ENCODE results near the gene AHCYL2. TPM values are rescaled to one million over a fixed set of nuclear protein-coding genes. Genes with fewer than 3 reads are reported as not detected.

Gene AHCYL2
- total RNA-seq, 2 experiments from 2014 or later, result 5.0 to 8.7 TPM

DNA sequence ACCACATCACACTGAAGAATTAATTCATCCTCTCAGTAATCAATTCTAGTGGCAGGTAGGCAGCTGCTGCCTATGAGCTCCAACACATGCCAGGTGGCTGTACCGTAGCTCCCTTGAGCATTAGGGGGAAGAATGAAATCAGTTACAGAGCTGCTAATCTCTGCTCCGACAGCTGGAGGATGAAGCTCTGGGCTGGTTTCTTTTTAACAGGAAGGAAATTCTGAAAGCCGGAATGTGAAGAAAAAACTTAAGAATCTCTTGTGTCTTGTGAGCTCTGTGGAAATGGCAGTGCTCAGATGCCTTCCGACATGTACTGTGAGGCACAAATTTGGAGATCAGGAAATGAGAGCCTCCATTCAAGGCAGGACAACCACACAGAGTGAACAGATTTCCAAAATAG is 2.8 kb upstream of the AHCYL2 start:
- ChIA-PET POLR2A (interaction anchor here (0.6 to 2.3 kb wide), 7 partner anchors 8 to 615 kb away, joined by 3 to 9 read pairs (median 4); no protein-coding TSS in a partner anchor), CTCF (ENCODE audit: unreplicated experiment) (no interaction called here)
- H3K4me3 ChIP-seq (ENCODE audit: low read depth, low read length, poor library complexity, severe bottlenecking), result peak overlapping the region; percentile 43
- DNase-seq (ENCODE audit: low spot score), result peak; percentile 80
- H3K4me1 ChIP-seq (ENCODE audit: insufficient read depth, low read length, poor library complexity, severe bottlenecking), result peaks cover 34% of the 10 kb centered on the region
- H3K9me2 ChIP-seq (ENCODE audit: insufficient read depth, low read length), result no peaks in the 10 kb centered on the region
- peaks cover 4% of the 10 kb centered on the region; the same call in 1 of the 2 replicates for H4K20me1 ChIP-seq (ENCODE audit: insufficient read depth, low read length)
- intact Hi-C loops (cut with micrococcal nuclease; ENCODE audit: unreplicated experiment), result no loop called here
- peak overlapping the region; percentile 62 for H3K4me2 ChIP-seq (ENCODE audit: low read length)
- H3K79me2 ChIP-seq (ENCODE audit: insufficient read depth, low read depth, low read length), result no peaks in the 10 kb centered on the region
- TF ChIP-seq EZH2phosphoT487 (IDR thresholded peaks at IDR 0.05; ENCODE audit: borderline replicate concordance, low read depth, low read length), result no peak
- TF ChIP-seq, protein P1, sequence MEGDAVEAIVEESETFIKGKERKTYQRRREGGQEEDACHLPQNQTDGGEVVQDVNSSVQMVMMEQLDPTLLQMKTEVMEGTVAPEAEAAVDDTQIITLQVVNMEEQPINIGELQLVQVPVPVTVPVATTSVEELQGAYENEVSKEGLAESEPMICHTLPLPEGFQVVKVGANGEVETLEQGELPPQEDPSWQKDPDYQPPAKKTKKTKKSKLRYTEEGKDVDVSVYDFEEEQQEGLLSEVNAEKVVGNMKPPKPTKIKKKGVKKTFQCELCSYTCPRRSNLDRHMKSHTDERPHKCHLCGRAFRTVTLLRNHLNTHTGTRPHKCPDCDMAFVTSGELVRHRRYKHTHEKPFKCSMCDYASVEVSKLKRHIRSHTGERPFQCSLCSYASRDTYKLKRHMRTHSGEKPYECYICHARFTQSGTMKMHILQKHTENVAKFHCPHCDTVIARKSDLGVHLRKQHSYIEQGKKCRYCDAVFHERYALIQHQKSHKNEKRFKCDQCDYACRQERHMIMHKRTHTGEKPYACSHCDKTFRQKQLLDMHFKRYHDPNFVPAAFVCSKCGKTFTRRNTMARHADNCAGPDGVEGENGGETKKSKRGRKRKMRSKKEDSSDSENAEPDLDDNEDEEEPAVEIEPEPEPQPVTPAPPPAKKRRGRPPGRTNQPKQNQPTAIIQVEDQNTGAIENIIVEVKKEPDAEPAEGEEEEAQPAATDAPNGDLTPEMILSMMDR (conservative IDR thresholded peaks at IDR 0.05; ENCODE audit: low read length), result no peak
- H3K36me3 ChIP-seq (ENCODE audit: insufficient read depth, low read length), result no peaks in the 10 kb centered on the region
- BruUV-seq (replicated peaks), result no TSS peak
- peak overlapping the region; percentile 58 for H3K27ac ChIP-seq (ENCODE audit: low read depth, low read length, poor library complexity, severe bottlenecking)
- peak overlapping the region; percentile 64 for H2AFZ ChIP-seq (ENCODE audit: low read length)
- no peaks in the 10 kb centered on the region for H3K9me3 ChIP-seq (ENCODE audit: low read length)

DNA sequence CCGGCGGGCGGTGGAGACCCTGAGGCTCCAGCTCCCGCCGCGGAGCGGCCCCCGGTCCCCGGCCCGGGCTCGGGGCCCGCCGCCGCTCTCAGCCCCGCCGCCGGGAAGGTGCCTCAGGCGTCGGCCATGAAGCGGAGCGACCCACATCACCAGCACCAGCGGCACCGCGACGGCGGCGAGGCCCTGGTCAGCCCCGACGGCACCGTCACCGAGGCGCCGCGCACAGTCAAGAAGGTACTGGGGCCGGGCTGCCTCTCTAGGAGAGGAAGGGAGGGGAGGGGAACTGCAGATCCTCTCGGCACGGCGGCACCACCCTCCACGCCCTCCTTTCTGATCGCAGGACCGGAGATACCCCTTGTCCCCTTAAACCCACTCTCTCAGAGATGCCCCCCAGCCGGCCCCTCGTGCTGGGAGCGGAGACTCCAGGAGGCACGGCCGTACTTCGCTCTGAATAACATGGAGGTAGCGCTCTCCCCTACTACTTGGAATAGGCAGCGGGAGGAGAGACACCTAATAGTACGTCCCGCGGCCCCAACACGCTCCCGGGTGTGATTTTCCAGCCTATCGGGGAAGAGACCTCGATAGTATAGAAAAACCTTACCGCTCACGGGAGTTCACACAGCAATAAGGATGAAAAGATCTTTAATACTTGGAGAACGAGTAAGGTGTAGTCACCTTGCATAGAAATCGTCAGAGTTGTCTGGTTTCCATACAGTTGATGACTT is 538 bp downstream of the AHCYL2 start:
- H3K79me2 ChIP-seq (ENCODE audit: insufficient read depth, low read depth, low read length), result no peaks in the 10 kb centered on the region
- H3K27ac ChIP-seq (ENCODE audit: low read depth, low read length, poor library complexity, severe bottlenecking), result peak overlapping the region; percentile 28
- peak; percentile 71 for DNase-seq (ENCODE audit: low spot score)
- no peaks in the 10 kb centered on the region for H3K9me3 ChIP-seq (ENCODE audit: low read length)
- POLR2A ChIA-PET, result interaction anchor here (0.7 to 1.8 kb wide), 6 partner anchors 8 to 961 kb away, joined by 3 to 5 read pairs (median 4); partner anchors contain the start of gene ATP6V1F
- peak overlapping the region; percentile 64 for H2AFZ ChIP-seq (ENCODE audit: low read length)
- CTCF ChIA-PET (ENCODE audit: unreplicated experiment), result interaction anchor here (0.5 to 0.8 kb wide), 2 partner anchors 143 to 1090 kb away, joined by 3 read pairs; no protein-coding TSS in a partner anchor
- H3K4me3 ChIP-seq (ENCODE audit: low read depth, low read length, poor library complexity, severe bottlenecking), result peak overlapping the region; percentile 81
- TF ChIP-seq, protein P1 (conservative IDR thresholded peaks at IDR 0.05; ENCODE audit: low read length), result no peak
- TF ChIP-seq EZH2phosphoT487 (IDR thresholded peaks at IDR 0.05; ENCODE audit: borderline replicate concordance, low read depth, low read length), result no peak
- H3K4me1 ChIP-seq (ENCODE audit: insufficient read depth, low read length, poor library complexity, severe bottlenecking), result peaks cover 41% of the 10 kb centered on the region
- no peaks in the 10 kb centered on the region for H3K9me2 ChIP-seq (ENCODE audit: insufficient read depth, low read length)
- peak overlapping the region; percentile 85 for H3K4me2 ChIP-seq (ENCODE audit: low read length)
- H4K20me1 ChIP-seq (ENCODE audit: insufficient read depth, low read length), result peaks cover 4% of the 10 kb centered on the region; the same call in 1 of the 2 replicates
- no TSS peak for BruUV-seq (replicated peaks)
- H3K36me3 ChIP-seq (ENCODE audit: insufficient read depth, low read length), result no peaks in the 10 kb centered on the region
- intact Hi-C loops (cut with micrococcal nuclease; ENCODE audit: unreplicated experiment), result loop anchor here (2.0 kb wide), 1 partner anchor 45 kb away; no protein-coding TSS in a partner anchor

Measured in OCI-LY7 (cell line).